GM21367 (cell line): ENCODE data around the gene TSPAN11.
"Not testable (repeated sequence)": the region's sequence is repeated elsewhere in the genome, so short reads cannot be mapped to it uniquely, and the experiment has no call there.

Experiments
- ATAC-seq: cut with Tn5 transposase; IDR thresholded peaks from one replicate; pipeline ENCODE4 v1.9.1; 2021; ENCODE audit not compliant: unreplicated experiment

The TSPAN11 gene

GRCh38 chr12:31017535-31017934 lies 91.0 kb downstream of the TSPAN11 start:
- ATAC-seq = no peak

- ATAC-seq = no peak
Measured at GRCh38 chr12:31018106-31018789, 91.7 kb downstream of the TSPAN11 start.

GRCh38 chr12:31018790-31019505 lies 92.4 kb downstream of the TSPAN11 start:
- no peak for ATAC-seq

- no peak for ATAC-seq
Measured at GRCh38 chr12:31019561-31019960, 93.0 kb downstream of the TSPAN11 start.

GRCh38 chr12:31019976-31020375 lies 93.4 kb downstream of the TSPAN11 start:
- no peak for ATAC-seq

GRCh38 chr12:31020385-31021166 lies 94.0 kb downstream of the TSPAN11 start:
- no peak for ATAC-seq

- no peak for ATAC-seq
Measured at GRCh38 chr12:31021181-31021580, 94.6 kb downstream of the TSPAN11 start.

GRCh38 chr12:31021809-31022494 lies 95.4 kb downstream of the TSPAN11 start:
- ATAC-seq = no peak

GRCh38 chr12:31023271-31023724 lies 96.8 kb downstream of the TSPAN11 start:
- no peak for ATAC-seq

- ATAC-seq = no peak
Measured at GRCh38 chr12:31026202-31026601, 99.7 kb downstream of the TSPAN11 start.

GRCh38 chr12:31027006-31027405 lies 100.5 kb downstream of the TSPAN11 start:
- not testable (repeated sequence) for ATAC-seq

GRCh38 chr12:31029468-31029867 lies 102.9 kb downstream of the TSPAN11 start:
- ATAC-seq = no peak

GRCh38 chr12:31029916-31030562 lies 103.5 kb downstream of the TSPAN11 start:
- no peak for ATAC-seq

- ATAC-seq = no peak
Measured at GRCh38 chr12:31031951-31032335, 105.4 kb downstream of the TSPAN11 start.

- ATAC-seq = no peak
Measured at GRCh38 chr12:31033146-31033545, 106.6 kb downstream of the TSPAN11 start.

GRCh38 chr12:31033681-31034080 lies 107.1 kb downstream of the TSPAN11 start:
- no peak for ATAC-seq

- ATAC-seq = no peak
Measured at GRCh38 chr12:31034372-31034771, 107.8 kb downstream of the TSPAN11 start.

GRCh38 chr12:31035226-31035625 lies 108.7 kb downstream of the TSPAN11 start:
- no peak for ATAC-seq

- ATAC-seq = no peak
Measured at GRCh38 chr12:31035967-31036665, 109.6 kb downstream of the TSPAN11 start.

GRCh38 chr12:31037028-31037427 lies 110.5 kb downstream of the TSPAN11 start:
- ATAC-seq = no peak
